ENCODE data around the gene GOSR2.

GOSR2 gene

DNA sequence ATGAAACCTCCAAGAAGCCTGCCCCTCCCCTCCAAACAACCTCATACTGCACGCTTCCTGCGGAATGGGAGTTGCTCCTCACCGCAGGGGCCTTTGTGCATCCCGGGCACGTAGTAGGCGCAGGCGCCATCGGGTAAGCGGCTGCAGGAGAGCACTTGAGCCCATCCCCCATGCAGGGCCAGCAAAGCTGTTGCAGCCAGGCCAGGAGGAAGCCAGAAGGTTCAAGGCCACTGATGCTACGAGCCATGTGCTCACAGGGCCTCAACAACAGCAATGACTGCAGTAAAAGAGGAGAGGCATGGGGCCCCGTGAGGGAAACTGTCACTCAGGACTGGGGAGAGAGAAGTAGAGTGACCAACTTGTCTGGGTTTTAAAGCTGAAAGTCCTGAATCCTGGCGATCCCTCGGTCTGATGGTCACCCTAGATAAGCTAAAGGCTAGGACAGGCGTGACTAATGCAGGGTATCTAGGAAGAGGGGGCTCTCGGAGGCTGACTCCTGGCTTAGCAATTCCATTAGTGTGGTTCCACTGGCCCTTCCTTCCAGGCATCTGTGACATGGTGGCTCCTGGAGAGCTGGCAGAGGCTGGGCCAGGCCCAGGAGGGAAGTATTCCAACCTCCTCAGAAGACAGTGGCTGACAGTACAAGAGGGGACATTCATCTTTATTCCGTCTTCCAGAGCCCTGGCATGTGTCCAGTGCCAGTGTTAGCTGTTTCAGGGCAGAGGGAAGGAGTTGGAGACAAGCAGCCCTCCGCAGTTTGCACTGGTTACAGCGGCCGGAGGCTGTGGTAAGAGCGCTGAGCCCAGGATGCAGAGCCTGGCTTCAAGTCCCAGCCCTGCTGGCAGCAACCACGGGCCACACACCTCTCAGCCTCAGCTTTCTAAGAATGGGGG lies 20.8 kb downstream of the GOSR2 start:
- Histone ChIP-seq H3K36me3 (ENCODE audit: insufficient read depth, low read length) (peaks cover 24% of the 10 kb centered on the region; the same call in 1 of the 2 replicates), H3K9ac (ENCODE audit: low read depth, low read length, poor library complexity, severe bottlenecking) (no peak overlapping the region), H3K79me2 (ENCODE audit: insufficient read depth, low read length) (no peaks in the 10 kb centered on the region), H3K9me2 (replicated peaks; ENCODE audit: low read depth, low read length) (no peaks in the 10 kb centered on the region), H3K27me3 (ENCODE audit: insufficient read depth, low read length, poor library complexity, severe bottlenecking) (no peaks in the 10 kb centered on the region), H3K4me1 (ENCODE audit: insufficient read depth, low read length, poor library complexity, severe bottlenecking) (peaks cover 7% of the 10 kb centered on the region), H3K9me3 (ENCODE audit: insufficient read depth, low read depth, low read length) (no peaks in the 10 kb centered on the region), H3K4me2 (ENCODE audit: low read depth, low read length, poor library complexity, severe bottlenecking) (no peak overlapping the region), H3F3A (ENCODE audit: low read depth) (no peaks in the 10 kb centered on the region), H3K4me3 (ENCODE audit: low read length, poor library complexity, severe bottlenecking) (no peak overlapping the region), H4K20me1 (ENCODE audit: insufficient read depth, low read length, poor library complexity, severe bottlenecking) (no peaks in the 10 kb centered on the region), H2AFZ (ENCODE audit: low read length) (no peak overlapping the region)
- TF ChIP-seq, protein P1, sequence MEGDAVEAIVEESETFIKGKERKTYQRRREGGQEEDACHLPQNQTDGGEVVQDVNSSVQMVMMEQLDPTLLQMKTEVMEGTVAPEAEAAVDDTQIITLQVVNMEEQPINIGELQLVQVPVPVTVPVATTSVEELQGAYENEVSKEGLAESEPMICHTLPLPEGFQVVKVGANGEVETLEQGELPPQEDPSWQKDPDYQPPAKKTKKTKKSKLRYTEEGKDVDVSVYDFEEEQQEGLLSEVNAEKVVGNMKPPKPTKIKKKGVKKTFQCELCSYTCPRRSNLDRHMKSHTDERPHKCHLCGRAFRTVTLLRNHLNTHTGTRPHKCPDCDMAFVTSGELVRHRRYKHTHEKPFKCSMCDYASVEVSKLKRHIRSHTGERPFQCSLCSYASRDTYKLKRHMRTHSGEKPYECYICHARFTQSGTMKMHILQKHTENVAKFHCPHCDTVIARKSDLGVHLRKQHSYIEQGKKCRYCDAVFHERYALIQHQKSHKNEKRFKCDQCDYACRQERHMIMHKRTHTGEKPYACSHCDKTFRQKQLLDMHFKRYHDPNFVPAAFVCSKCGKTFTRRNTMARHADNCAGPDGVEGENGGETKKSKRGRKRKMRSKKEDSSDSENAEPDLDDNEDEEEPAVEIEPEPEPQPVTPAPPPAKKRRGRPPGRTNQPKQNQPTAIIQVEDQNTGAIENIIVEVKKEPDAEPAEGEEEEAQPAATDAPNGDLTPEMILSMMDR (conservative IDR thresholded peaks at IDR 0.05; ENCODE audit: low read length), result no peak
- no peak for TF ChIP-seq EZH2phosphoT487 (IDR thresholded peaks at IDR 0.05; ENCODE audit: borderline replicate concordance)

DNA sequence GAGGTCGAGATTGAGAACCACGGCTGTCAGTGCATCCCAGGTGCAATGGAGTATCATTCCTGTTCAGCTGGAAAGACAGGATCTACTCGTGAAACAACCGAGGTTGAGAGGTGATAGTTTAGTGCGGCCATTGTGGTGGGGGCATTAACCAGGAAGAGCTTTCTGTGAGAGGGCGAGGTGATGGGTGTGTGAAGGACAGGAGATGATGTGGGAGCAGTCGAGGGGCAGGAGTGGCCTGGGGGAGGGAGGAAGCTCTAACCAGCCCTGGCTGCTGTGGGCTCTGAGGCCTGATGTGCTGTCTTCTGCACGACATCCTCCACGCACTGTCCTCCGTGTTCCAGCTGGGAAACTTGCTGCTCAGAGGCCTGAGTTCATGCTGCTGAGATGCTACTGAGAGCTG lies 22.0 kb downstream of the GOSR2 start:
- H3K9me2 ChIP-seq (replicated peaks; ENCODE audit: low read depth, low read length), result no peaks in the 10 kb centered on the region

DNA sequence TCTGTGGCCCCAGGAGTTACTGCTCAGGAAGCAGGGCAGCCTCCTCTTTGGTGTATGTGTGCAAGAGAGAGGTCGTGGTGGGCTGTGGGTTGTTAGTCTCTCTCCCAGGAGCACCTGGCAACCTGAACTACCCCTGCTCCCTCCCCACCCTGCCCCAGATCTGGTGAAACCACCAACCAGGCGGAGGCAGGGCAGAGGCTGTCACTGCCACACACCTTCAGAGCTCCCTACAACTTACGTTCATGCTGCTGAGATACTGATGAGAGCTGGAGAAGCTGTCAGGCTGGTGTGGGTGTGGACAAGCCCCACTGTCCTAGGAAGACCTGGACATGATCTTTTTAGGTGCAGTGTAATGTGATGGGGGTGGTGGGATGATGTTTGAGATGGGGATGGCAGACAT lies 24.3 kb downstream of the GOSR2 start:
- H3K4me3 ChIP-seq (ENCODE audit: low read length, poor library complexity, severe bottlenecking), result no peak overlapping the region
- no peak overlapping the region for H3K4me2 ChIP-seq (ENCODE audit: low read depth, low read length, poor library complexity, severe bottlenecking)
- H3K9ac ChIP-seq (ENCODE audit: low read depth, low read length, poor library complexity, severe bottlenecking), result no peak overlapping the region
- no peaks in the 10 kb centered on the region for H3K27me3 ChIP-seq (ENCODE audit: insufficient read depth, low read length, poor library complexity, severe bottlenecking)
- H3K4me1 ChIP-seq (ENCODE audit: insufficient read depth, low read length, poor library complexity, severe bottlenecking), result peaks cover 17% of the 10 kb centered on the region
- no peaks in the 10 kb centered on the region for H3K9me2 ChIP-seq (replicated peaks; ENCODE audit: low read depth, low read length)
- H3K79me2 ChIP-seq (ENCODE audit: insufficient read depth, low read length), result no peaks in the 10 kb centered on the region
- H4K20me1 ChIP-seq (ENCODE audit: insufficient read depth, low read length, poor library complexity, severe bottlenecking), result no peaks in the 10 kb centered on the region
- TF ChIP-seq EZH2phosphoT487 (IDR thresholded peaks at IDR 0.05; ENCODE audit: borderline replicate concordance), result no peak
- TF ChIP-seq, protein P1 (conservative IDR thresholded peaks at IDR 0.05; ENCODE audit: low read length), result no peak
- no peaks in the 10 kb centered on the region for H3F3A ChIP-seq (ENCODE audit: low read depth)
- no peaks in the 10 kb centered on the region for H3K9me3 ChIP-seq (ENCODE audit: insufficient read depth, low read depth, low read length)
- no peaks in the 10 kb centered on the region for H3K36me3 ChIP-seq (ENCODE audit: insufficient read depth, low read length)
- no peak overlapping the region for H2AFZ ChIP-seq (ENCODE audit: low read length)

More for the DNA sequence above, 22.0 kb downstream of the GOSR2 start:
- Histone ChIP-seq H2AFZ (ENCODE audit: low read length) (no peak overlapping the region), H3K9me3 (ENCODE audit: insufficient read depth, low read depth, low read length) (no peaks in the 10 kb centered on the region), H3K4me1 (ENCODE audit: insufficient read depth, low read length, poor library complexity, severe bottlenecking) (peaks cover 7% of the 10 kb centered on the region), H4K20me1 (ENCODE audit: insufficient read depth, low read length, poor library complexity, severe bottlenecking) (no peaks in the 10 kb centered on the region), H3K27me3 (ENCODE audit: insufficient read depth, low read length, poor library complexity, severe bottlenecking) (no peaks in the 10 kb centered on the region), H3K79me2 (ENCODE audit: insufficient read depth, low read length) (no peaks in the 10 kb centered on the region), H3K9ac (ENCODE audit: low read depth, low read length, poor library complexity, severe bottlenecking) (no peak overlapping the region), H3K4me3 (ENCODE audit: low read length, poor library complexity, severe bottlenecking) (no peak overlapping the region), H3K4me2 (ENCODE audit: low read depth, low read length, poor library complexity, severe bottlenecking) (no peak overlapping the region), H3F3A (ENCODE audit: low read depth) (no peaks in the 10 kb centered on the region), H3K36me3 (ENCODE audit: insufficient read depth, low read length) (peaks cover 12% of the 10 kb centered on the region; the same call in 1 of the 2 replicates)
- TF ChIP-seq, protein P1 (conservative IDR thresholded peaks at IDR 0.05; ENCODE audit: low read length), result no peak
- no peak for TF ChIP-seq EZH2phosphoT487 (IDR thresholded peaks at IDR 0.05; ENCODE audit: borderline replicate concordance)
